SK-N-SH (cell line): ENCODE results near the gene EFS.

ENCODE experiments used
- CTCF ChIP-seq: fragments of 200-600 bp; sonication (generic); IDR thresholded peaks from 2 replicates; pipeline ENCODE4 v1.6.1; 2017; ENCODE audit warnings: antibody characterized with exemption, mild to moderate bottlenecking, moderate library complexity
- JUND ChIP-seq: IDR thresholded peaks from 2 replicates; pipeline ENCODE4 v1.4.0; 2012
- NRF1 ChIP-seq: IDR thresholded peaks from 2 replicates; pipeline ENCODE4 v1.6.1; 2012; ENCODE audit warnings: low read depth, mild to moderate bottlenecking, low read length
- YY1 ChIP-seq: IDR thresholded peaks from 2 replicates; pipeline ENCODE4 v1.4.0; 2012; ENCODE audit warnings: low read depth, mild to moderate bottlenecking

- TF ChIP-seq CTCF (no peak), YY1 (no peak), NRF1 (no peak), JUND (no peak)
Measured at GRCh38 chr14:23413681-23414080, 48.7 kb upstream of the EFS start.
